ENCODE results near the gene TLX1.

- TF ChIP-seq CTCF (IDR thresholded peaks at IDR 0.05) (no peak), PBX3 (IDR thresholded peaks at IDR 0.05) (no peak), REST (IDR thresholded peaks at IDR 0.05) (no peak), KDM1A (IDR thresholded peaks at IDR 0.05; ENCODE audit: low read depth) (no peak), USF2 (IDR thresholded peaks at IDR 0.05) (no peak), RAD21 (conservative IDR thresholded peaks at IDR 0.05 in 1 of 2, IDR thresholded peaks at IDR 0.05 in 1 of 2) (no peak), HDAC2 (IDR thresholded peaks at IDR 0.05) (no peak)
These were observed 14.0 kb downstream of the TLX1 start for GRCh38 chr10:101145145-101145544.

All from A549 (cell line).